GM18498 (cell line): Measurements from ENCODE around the gene ADK.

ENCODE experiments used
- ATAC-seq: cut with Tn5 transposase; IDR thresholded peaks from one replicate; pipeline ENCODE4 v1.9.1; 2021; ENCODE audit warnings: mild to moderate bottlenecking, moderate library complexity; ENCODE audit not compliant: unreplicated experiment

Gene ADK

DNA sequence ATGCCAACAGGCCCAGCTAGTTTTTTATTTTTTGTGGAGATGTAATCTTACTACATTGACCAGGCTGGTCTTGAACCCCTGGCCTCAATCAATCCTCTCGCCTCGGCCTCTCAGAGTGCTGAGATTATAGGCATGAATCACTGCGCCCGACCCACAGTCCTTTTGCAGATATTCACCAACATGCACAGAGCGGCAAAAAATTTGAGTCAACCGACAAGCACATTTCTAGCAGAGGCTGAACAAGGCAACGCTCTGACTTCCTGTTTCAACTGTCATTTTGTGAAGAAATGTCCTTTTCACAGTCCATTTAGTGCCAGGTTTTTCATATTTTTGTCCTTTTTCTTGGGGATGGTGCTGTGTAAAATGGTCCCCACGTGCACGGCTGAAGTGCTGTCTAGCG is 604.3 kb downstream of the ADK start:
- ATAC-seq, result no peak
